Activated T-helper 1 cell treated with Interleukin-2 at 50 U/mL for 16 hours (primary cell): ENCODE data around the gene GALNT7.

ENCODE experiments used
- DNase-seq: peaks from one replicate; pipeline ENCODE4 v3.0.0-alpha.2; 2020; ENCODE audit warnings: low read depth

GALNT7 gene

DNA sequence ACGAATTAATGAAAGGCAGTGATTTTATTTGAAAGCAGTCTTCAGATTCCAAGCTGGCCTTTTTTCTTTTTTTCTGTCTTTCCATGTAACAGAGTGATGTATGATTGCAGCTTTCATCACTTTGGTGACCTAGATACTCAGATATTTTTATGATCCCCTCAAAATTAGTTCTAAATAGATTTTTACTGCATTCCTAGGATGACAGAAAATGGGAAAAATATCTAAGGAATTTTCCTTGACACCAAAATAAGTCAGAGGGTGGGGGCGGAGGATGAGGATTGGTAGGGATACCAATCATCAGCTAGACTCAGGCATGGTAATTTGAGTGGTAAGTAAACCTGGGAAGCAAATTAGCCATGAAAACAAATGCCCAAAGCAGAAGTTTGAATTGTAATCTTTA is 177.5 kb downstream of the GALNT7 start:
- DNase-seq: no peak

DNA sequence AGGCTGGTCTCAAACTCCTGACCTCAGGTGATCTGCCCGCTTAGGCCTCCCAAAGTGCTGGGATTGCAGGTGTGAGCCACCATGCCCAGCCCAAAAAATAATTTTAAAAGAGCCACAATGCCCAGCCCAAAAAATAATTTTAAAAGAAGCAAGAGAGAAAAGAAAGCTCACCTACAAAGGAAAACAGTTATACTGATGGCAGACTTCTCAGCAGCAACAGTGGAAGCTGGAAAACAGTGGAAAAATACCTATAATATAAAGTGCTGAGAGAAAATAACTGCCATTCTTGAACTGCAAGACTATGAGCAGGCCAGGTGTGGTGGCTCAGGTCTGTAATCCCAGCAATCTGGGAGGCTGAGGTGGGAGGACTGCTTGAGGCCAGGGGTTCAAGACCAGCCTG is 178.9 kb downstream of the GALNT7 start:
- DNase-seq: no peak

DNA sequence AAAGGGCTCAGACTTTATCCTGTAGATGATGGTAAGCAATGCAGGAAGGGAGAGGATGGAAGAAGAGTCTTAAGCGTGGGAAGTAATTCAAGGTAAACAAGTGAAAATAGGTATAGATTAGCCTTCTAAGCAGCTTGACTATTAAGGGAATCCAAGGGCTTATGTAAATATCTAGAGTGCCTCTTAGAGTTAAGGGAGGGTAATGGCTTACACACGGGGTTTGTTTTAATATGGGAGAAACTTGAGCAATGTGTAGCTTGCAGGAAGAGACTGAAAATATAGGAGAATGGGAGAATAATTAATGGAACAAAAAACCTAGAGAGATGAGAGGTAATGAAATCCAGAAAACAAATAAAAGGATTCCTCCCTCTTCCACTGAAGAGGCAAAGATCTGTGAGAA is 189.3 kb downstream of the GALNT7 start:
- DNase-seq: no peak

DNA sequence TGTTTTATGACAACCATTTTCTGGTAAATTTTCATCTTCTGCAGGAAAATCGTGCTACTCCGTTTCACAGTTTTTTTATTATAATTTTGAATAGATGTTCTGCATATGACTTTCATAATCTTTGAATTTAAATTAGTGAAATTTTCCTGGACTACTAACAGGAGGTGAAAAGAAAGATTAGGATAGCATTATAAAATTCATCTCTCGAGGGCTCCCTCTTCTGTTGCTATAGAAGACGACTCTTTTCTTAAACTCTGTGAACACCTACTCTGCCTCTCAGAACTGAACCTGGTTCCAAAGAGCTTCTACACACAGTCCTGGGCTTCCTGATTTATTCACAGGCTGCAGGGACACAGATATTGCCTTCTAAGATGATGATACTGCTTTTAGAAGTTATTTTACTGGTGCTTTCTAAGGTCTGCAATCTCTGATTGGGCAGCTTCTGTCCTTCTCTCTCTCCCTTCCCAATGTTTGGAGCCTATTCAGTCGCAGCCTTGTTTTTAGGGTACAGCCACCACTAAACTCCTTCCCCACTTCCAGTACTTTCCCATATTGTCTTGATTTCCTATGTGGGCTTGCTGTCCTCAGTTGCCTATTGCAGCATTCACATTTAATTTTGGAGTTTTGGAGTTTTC is 192.1 kb downstream of the GALNT7 start:
- DNase-seq: no peak

DNA sequence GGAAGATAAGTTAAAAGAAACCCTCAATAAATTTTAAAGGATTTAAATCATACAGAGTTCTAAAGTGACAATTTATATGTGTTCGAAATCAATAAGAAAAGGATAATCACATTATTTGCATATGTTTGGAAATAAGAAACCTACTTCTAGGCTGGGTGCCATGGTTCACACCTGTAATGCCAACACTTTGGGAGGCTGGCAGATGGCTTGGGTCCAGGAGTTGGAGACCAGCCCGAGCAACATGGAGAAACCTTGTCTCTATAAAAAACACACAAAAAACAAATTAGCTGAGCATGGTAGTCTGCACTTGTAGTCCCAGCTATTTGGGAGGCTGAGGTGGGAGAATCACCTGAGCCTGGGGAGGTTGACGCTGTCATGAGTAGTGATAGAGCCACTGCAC is 194.1 kb downstream of the GALNT7 start:
- no peak for DNase-seq

DNA sequence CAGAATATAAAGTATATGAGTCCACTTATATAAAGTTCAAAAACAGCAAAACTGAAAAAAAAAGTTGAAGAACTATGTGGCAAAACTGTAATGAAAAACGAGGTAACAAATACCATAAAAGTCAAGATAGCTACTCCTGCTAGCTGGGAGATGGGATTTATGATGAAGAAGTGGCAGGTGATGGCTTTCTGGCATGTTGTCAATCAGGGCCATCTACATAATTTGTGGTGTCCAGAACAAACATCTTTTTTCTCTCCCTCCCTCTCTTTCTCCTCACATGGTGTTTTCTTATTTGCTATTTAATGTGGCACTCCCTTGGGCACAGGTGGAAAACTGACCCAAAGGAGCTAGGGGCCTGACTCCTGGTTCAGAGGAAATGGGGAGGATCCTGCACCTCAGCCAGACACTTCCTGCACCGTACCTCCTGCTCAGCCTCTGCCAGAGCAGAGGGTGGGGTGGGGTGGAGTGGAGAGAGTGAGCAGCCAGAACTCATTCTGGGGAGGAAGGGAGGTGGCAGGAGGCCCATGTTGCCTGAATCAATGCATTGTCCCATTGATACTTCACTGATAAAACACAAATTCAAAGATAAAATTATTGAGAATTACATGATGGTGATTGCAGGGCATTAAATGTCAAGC is 196.9 kb downstream of the GALNT7 start:
- no peak for DNase-seq

DNA sequence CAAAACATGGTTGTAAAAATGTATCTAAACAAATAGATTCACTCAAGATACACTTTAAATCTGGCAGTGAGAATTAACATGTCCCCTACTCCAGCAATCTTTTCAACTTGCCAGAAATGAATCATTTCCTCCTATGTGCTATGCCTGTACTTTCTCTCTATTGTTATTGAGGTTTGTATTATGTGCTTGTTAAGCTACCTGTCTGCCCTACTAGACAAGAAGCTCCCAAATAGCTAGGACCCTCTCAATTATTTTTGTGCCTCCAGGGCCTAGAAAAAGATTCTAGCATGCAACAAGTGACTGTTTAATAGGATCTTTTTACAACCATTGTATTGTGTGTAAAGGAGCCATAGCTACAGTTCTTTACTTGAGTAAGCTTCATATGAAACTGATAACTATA is 198.7 kb downstream of the GALNT7 start:
- no peak for DNase-seq

DNA sequence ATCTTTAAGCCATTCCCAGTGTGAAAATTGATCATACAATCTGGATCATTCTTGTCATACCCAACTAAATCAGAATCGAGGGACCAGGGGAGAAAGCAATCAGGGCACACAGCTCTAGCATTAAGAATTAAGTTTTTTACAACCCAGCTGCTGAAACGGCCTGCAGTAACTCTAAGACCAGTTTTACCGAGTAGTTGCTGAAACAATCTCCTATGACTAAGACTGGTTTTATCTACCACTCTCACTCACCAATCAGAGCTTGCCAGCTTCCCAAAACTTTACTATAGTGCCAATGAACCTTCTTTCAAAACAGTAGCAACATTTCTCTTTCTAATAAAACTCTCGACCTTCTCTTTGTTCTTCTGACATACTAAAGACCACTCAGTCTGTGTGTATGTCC is 199.3 kb downstream of the GALNT7 start:
- no peak for DNase-seq

DNA sequence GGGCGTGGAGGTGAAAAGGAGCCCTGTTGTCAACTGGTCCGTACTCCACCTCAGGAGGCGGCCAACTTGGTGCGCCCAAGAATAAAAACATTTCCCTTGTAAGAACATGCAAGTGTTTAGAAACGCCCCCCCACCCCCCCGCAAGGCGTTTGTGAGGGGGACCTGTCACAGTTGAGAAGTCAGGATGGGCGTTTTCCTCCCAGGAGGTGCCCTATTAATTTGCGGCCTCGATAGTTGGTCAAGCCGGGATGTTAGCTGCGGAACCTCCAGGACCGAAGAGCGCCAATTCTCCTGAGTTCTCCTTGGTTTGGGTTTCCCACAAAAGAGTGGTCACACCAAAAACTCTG is 201.5 kb downstream of the GALNT7 start:
- peak; percentile 30 for DNase-seq

DNA sequence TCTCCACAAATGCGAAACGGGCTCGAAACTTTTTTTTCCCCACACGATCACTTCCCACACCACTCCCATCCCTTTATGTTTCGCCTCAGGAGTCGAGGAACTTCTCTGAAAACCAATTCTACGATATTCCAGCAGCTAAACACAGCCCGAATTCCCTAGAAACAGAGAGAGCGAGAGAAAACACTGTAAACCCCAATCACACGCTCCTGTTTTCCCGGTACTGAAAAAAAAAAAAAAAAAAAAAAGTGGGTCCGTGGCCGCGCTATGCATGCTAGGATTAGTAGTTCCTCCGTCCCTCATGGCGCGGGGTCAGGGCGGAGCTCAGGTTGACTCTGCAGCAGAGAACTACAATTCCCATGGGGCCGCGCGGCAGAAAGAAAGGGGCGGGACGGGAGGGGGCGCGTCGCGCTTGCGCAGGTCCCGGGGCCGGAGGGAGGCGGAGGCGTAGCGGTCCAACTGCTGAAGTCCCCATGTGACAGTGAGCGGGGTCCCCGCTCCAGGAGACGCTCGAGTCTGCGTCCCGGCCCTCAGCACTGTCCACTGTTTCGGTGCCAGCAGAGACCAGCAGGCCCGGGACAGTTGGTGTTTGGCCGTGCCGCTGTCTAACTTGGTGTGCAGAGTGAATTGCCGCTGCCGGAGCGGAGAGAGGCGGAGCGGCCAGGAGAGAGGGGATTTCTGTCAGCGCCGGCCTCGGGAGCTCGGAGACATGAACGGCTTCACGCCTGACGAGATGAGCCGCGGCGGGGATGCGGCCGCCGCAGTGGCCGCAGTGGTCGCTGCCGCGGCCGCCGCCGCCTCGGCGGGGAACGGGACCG is 202.1 kb downstream of the GALNT7 start, which contains the start of gene SAP30:
Gene SAP30 (plus strand): TSS at position 478 of the 815 bp plus-strand sequence. CDS start 229 bp downstream, at position 707.
- DNase-seq: peak; percentile 93

DNA sequence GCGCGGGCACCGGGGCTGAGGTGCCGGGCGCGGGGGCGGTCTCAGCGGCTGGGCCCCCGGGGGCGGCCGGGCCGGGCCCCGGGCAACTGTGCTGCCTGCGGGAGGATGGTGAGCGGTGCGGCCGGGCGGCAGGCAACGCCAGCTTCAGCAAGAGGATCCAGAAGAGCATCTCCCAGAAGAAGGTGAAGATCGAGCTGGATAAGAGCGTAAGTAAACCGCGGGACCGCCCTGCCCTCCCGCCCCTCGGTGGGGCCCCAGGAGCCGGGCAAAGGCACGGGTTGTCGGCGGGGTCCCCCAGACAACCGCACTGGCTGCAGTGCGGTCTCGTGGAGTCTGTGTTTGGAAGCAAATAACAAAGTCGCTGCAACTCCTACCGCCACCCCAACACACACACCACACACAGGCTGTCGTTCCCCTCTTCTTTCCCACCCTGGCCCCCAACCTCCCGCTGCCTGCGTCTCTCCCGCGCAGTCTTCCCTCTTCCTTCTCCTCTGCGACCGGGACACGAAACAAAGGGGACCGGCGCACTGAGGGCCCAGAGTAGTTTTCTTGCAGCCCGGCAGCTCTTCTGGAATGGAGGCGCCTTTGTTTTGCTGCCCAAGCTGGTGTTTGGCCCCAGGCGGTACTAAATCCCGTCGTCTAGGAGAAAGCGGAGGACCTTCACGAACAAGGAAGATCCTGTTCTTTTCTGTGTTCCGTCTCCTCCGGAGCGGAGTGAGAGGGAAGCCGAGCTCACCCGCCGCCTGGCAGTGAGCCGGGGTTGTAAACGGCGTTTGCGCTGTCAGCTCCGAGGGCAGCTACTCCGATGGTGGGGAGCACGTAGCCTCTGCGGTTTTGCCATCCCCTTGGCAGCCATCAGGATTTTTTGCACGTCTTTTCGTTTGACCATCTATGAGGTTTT is 202.9 kb downstream of the GALNT7 start:
- DNase-seq: peak; percentile 25
